ENCODE data around the gene FEV. TPM values are rescaled to one million over a fixed set of nuclear protein-coding genes. Genes with fewer than 3 reads are reported as not detected.
"Not testable (repeated sequence)": the region's sequence is repeated elsewhere in the genome, so short reads cannot be mapped to it uniquely, and the experiment has no call there.

Gene FEV
- total RNA-seq, 4 donors from 2014 or later: not detected

- TF ChIP-seq POLR2A (IDR thresholded peaks at IDR 0.05) (no peak), EP300 (IDR thresholded peaks at IDR 0.05) (no peak), CTCF (IDR thresholded peaks at IDR 0.05) (no peak)
- WGBS, 2 donors: 72 to 85% methylated on average over 8 of the region's 8 CpGs
- no peak for DNase-seq (ENCODE audit: low spot score in 2 of 2)
- H3K4me1 ChIP-seq: peaks cover 0 to 8% (median 0%) of the 10 kb centered on the region in 4 donors
- peaks cover 2 to 72% of the 10 kb centered on the region in 2 donors for H3K27me3 ChIP-seq
- H3K9me3 ChIP-seq: peaks cover 0 to 3% (median 0%) of the 10 kb centered on the region in 4 donors
- no peak overlapping the region for H3K4me3 ChIP-seq
- H3K27ac ChIP-seq: no peak overlapping the region
- no peaks in the 10 kb centered on the region for H3K36me3 ChIP-seq
Measured at GRCh38 chr2:218954541-218955300, 30.3 kb downstream of the FEV start.

GRCh38 chr2:218953366-218953954 is 31.5 kb downstream of the FEV start:
- Histone ChIP-seq H3K36me3 (no peaks in the 10 kb centered on the region), H3K27me3 (peaks cover 0 to 66% of the 10 kb centered on the region in 2 donors), H3K4me3 (no peak overlapping the region), H3K4me1 (no peaks in the 10 kb centered on the region), H3K27ac (no peak overlapping the region), H3K9me3 (peaks cover 0 to 3% (median 0%) of the 10 kb centered on the region in 4 donors)
- no peak for DNase-seq (ENCODE audit: low spot score in 2 of 2)
- WGBS, 2 donors: 68 to 69% methylated on average over 14 to 17 of the region's 18 CpGs
- TF ChIP-seq EP300 (IDR thresholded peaks at IDR 0.05) (no peak), CTCF (IDR thresholded peaks at IDR 0.05) (no peak), POLR2A (IDR thresholded peaks at IDR 0.05) (no peak)

- Histone ChIP-seq H3K9me3 (peaks cover 0 to 3% (median 0%) of the 10 kb centered on the region in 4 donors), H3K36me3 (no peaks in the 10 kb centered on the region), H3K27ac (no peak overlapping the region), H3K4me1 (no peaks in the 10 kb centered on the region), H3K27me3 (peaks cover 0 to 53% of the 10 kb centered on the region in 2 donors), H3K4me3 (no peak overlapping the region)
- DNase-seq (ENCODE audit: low spot score in 2 of 2): no peak
- TF ChIP-seq EP300 (IDR thresholded peaks at IDR 0.05): no peak
- TF ChIP-seq CTCF (IDR thresholded peaks at IDR 0.05): no peak
- TF ChIP-seq POLR2A (IDR thresholded peaks at IDR 0.05): no peak
- 93 to 96% methylated on average over 7 of the region's 7 CpGs for WGBS, 2 donors
Measured at GRCh38 chr2:218952160-218952559, 32.8 kb downstream of the FEV start.

GRCh38 chr2:218946621-218947020 is 38.4 kb downstream of the FEV start:
- WGBS, 2 donors: 83 to 100% methylated on average over 1 of the region's 1 CpG
- Histone ChIP-seq H3K36me3 (no peaks in the 10 kb centered on the region), H3K4me1 (no peaks in the 10 kb centered on the region), H3K27ac (no peak overlapping the region), H3K27me3 (peaks cover 0 to 27% of the 10 kb centered on the region in 2 donors), H3K4me3 (no peak overlapping the region), H3K9me3 (no peaks in the 10 kb centered on the region)
- TF ChIP-seq POLR2A (IDR thresholded peaks at IDR 0.05) (no peak), CTCF (IDR thresholded peaks at IDR 0.05) (no peak), EP300 (IDR thresholded peaks at IDR 0.05) (no peak)
- DNase-seq (ENCODE audit: low spot score in 2 of 2): no peak

- Histone ChIP-seq H3K4me1 (no peaks in the 10 kb centered on the region), H3K27me3 (peaks cover 0 to 34% of the 10 kb centered on the region in 2 donors), H3K9me3 (no peaks in the 10 kb centered on the region), H3K4me3 (no peak overlapping the region), H3K36me3 (no peaks in the 10 kb centered on the region), H3K27ac (no peak overlapping the region)
- no peak for DNase-seq (ENCODE audit: low spot score in 2 of 2)
- 70 to 74% methylated on average over 1 of the region's 1 CpG for WGBS, 2 donors
- no peak for TF ChIP-seq POLR2A (IDR thresholded peaks at IDR 0.05)
- TF ChIP-seq EP300 (IDR thresholded peaks at IDR 0.05): no peak
- no peak for TF ChIP-seq CTCF (IDR thresholded peaks at IDR 0.05)
Measured at GRCh38 chr2:218944759-218945404, 40.1 kb downstream of the FEV start.

GRCh38 chr2:218931751-218932150 is 53.2 kb downstream of the FEV start:
- 86 to 91% methylated on average over 9 to 12 of the region's 25 CpGs for WGBS, 2 donors
- not testable (repeated sequence) for H3K9me3 ChIP-seq; H3K4me1 ChIP-seq; H3K27ac ChIP-seq; H3K4me3 ChIP-seq; DNase-seq (ENCODE audit: low spot score in 2 of 2); H3K36me3 ChIP-seq
- H3K27me3 ChIP-seq: peaks cover 0 to 33% of the 10 kb centered on the region in 2 donors
